ENCODE data around the gene HNRNPUL1. TPM values are rescaled to one million over a fixed set of nuclear protein-coding genes. Genes with fewer than 3 reads are reported as not detected.

Gene HNRNPUL1
- total and polyA plus RNA-seq, 2 donors (not counting 3 experiments of a cell fraction or from before 2014, with no cell fraction given), result 83.2 to 261 TPM

- no peak overlapping the region for H3K27ac ChIP-seq (ENCODE audit: insufficient read depth, low read depth, low read length)
- no peaks in the 10 kb centered on the region for H3K9me3 ChIP-seq (replicated peaks; ENCODE audit: control insufficient read depth, insufficient read depth, low read length)
- no peaks in the 10 kb centered on the region for H3K9me1 ChIP-seq (replicated peaks; ENCODE audit: control insufficient read depth, extremely low read depth, insufficient read depth, low read length)
- no TSS peak for BruUV-seq (replicated peaks)
- H3K36me3 ChIP-seq (ENCODE audit: control insufficient read depth in 2 of 2, extremely low read depth in 1 of 2, insufficient read depth in 2 of 2, low read length in 2 of 2), result peaks cover 24 to 47% of the 10 kb centered on the region in 2 experiments
- dilution Hi-C loops (cut with MboI; ENCODE audit: extremely low pct_ligation_motif_present, low sequenced_read_pairs), result no loop called here
- no peak overlapping the region for H3K9ac ChIP-seq (replicated peaks; ENCODE audit: extremely low read depth, insufficient read depth, low read length)
- DNase-seq (ENCODE audit: low read depth, low spot score), result no peak
- H3K79me2 ChIP-seq (ENCODE audit: control insufficient read depth, insufficient read depth, low read length), result peaks cover 8% of the 10 kb centered on the region
- H4K20me1 ChIP-seq (replicated peaks; ENCODE audit: control insufficient read depth, extremely low read depth, insufficient read depth, low read length), result no peaks in the 10 kb centered on the region
- no peak overlapping the region for H3K4me2 ChIP-seq (ENCODE audit: insufficient read depth, low read length)
- no peak for FAIRE-seq
- no peaks in the 10 kb centered on the region for H3K27me3 ChIP-seq (ENCODE audit: control insufficient read depth in 2 of 2, insufficient read depth in 2 of 2, low read length in 2 of 2)
- H3K4me1 ChIP-seq (ENCODE audit: control insufficient read depth, extremely low read depth, insufficient read depth, low read length), result peaks cover 41% of the 10 kb centered on the region
- ChIA-PET CTCF (interaction anchor here (1.2 to 4.1 kb wide), 5 partner anchors 8 to 103 kb away, joined by 3 to 62 read pairs (median 11); no protein-coding TSS in a partner anchor), POLR2A (no interaction called here)
- no peak overlapping the region for H2AFZ ChIP-seq (ENCODE audit: low read depth, low read length)
- intact Hi-C loops (cut with micrococcal nuclease), result loop anchor here (5.0 kb wide), 4 partner anchors 84 to 266 kb away; no protein-coding TSS in a partner anchor
- H3K4me3 ChIP-seq (replicated peaks in 1 of 3; ENCODE audit: insufficient read depth in 1 of 3, low read depth in 1 of 3, low read length in 3 of 3), result no peak overlapping the region
- TF ChIP-seq POLR2AphosphoS5 (IDR thresholded peaks at IDR 0.05; ENCODE audit: insufficient read depth, low read depth, low read length) (no peak), JUN (IDR thresholded peaks at IDR 0.05; ENCODE audit: borderline replicate concordance, insufficient read depth, insufficient read length, low read depth) (no peak), CTCF (IDR thresholded peaks at IDR 0.05; ENCODE audit: extremely low read depth in 1 of 2, insufficient read depth in 1 of 2, low read depth in 1 of 2, low read length in 2 of 2) (no peak), POLR2A (IDR thresholded peaks at IDR 0.05; ENCODE audit: low read depth, low read length) (peak; percentile 38), GATA2 (IDR thresholded peaks at IDR 0.05; ENCODE audit: insufficient read depth, insufficient read length, low read depth, low read length) (no peak), MAX (IDR thresholded peaks at IDR 0.05; ENCODE audit: insufficient read depth, insufficient read length) (no peak), FOS (IDR thresholded peaks at IDR 0.05; ENCODE audit: borderline replicate concordance, insufficient read depth, low read length) (no peak), EZH2 (IDR thresholded peaks at IDR 0.05; ENCODE audit: borderline replicate concordance, low read depth, low read length, severe bottlenecking) (no peak)
These were observed 42.0 kb downstream of the HNRNPUL1 start for GRCh38 chr19:41305927-41306793.

Measured in endothelial cell of umbilical vein (primary cell).